Measurements from ENCODE around the gene AKNA. TPM values are rescaled to one million over a fixed set of nuclear protein-coding genes. Genes with fewer than 3 reads are reported as not detected.

AKNA gene
- polyA plus RNA-seq, 1 experiment: 7.0 TPM

GRCh38 chr9:114285166-114285867 lies 102.5 kb downstream of the AKNA start:
- Histone ChIP-seq H3K9me3 (ENCODE audit: control insufficient read depth, insufficient read depth, low read length) (peaks cover 2% of the 10 kb centered on the region; the same call in 1 of the 2 replicates), H3K27me3 (ENCODE audit: control insufficient read depth, insufficient read depth, low read length) (no peaks in the 10 kb centered on the region), H3K27ac (ENCODE audit: low read depth, low read length) (peak overlapping the region; percentile 58), H3K4me3 (ENCODE audit: low read depth, low read length) (no peak overlapping the region)
- peak; percentile 29; the same call in 1 of the 2 replicates for TF ChIP-seq CTCF (IDR thresholded peaks at IDR 0.05; ENCODE audit: low read depth, low read length)
- CTCF ChIA-PET: interaction anchor here (1.2 to 16.9 kb wide), 4 partner anchors 99 to 203 kb away, joined by 3 to 348 read pairs (median 10); partner anchors contain the start of gene COL27A1
- DNase-seq (ENCODE audit: low read depth, low spot score): peak; percentile 78
- POLR2A ChIA-PET: interaction anchor here (0.6 to 1.1 kb wide), 2 partner anchors 8 to 19 kb away, joined by 3 to 4 read pairs; no protein-coding TSS in a partner anchor

DNA sequence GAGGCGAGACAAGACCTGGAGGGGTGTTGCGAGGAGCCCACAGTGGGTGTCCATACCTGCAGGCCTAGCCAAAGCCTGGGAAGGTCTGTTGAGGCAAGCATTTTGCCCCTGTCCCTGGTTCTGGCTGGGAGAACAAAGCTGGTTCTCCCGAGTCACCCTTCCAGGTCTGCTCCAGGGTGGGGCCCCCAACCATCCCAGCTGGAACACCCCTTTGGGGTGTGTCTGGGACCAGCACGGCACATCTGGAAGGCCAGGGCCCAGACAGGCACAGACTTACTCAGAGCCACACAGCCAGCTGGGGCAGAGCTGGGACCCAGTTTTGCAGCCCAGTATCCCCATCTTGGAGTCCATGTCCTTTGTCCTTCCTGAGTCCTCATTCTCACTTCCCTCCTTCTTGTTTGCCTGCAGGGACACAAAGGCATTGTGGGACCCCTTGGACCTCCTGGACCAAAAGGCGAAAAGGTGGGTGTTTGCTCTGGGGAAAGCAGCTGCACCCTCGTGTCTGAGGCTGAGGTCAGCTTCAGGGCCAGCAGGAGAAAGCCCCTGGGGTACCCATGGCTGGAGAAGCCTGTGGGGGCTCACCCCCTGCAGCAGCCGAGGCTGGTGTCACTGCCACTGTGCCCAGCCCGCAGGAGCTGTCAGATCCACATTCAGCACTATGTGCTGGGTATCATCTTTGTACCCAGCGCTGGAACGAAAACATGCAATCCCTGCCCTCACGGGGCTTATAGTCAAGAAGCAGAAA lies 103.3 kb downstream of the AKNA start:
- H3K27ac ChIP-seq (ENCODE audit: low read depth, low read length): peak overlapping the region; percentile 43
- H3K9me3 ChIP-seq (ENCODE audit: control insufficient read depth, insufficient read depth, low read length): peaks cover 2% of the 10 kb centered on the region; the same call in 1 of the 2 replicates
- ChIA-PET POLR2A (interaction anchor here (0.6 kb wide), 1 partner anchor 20 kb away, joined by 4 read pairs; no protein-coding TSS in a partner anchor), CTCF (interaction anchor here (1.2 to 16.9 kb wide), 3 partner anchors 98 to 202 kb away, joined by 3 to 348 read pairs (median 16); no protein-coding TSS in a partner anchor)
- H3K27me3 ChIP-seq (ENCODE audit: control insufficient read depth, insufficient read depth, low read length): no peaks in the 10 kb centered on the region
- TF ChIP-seq CTCF (IDR thresholded peaks at IDR 0.05; ENCODE audit: low read depth, low read length): no peak
- DNase-seq (ENCODE audit: low read depth, low spot score): no peak
- H3K4me3 ChIP-seq (ENCODE audit: low read depth, low read length): no peak overlapping the region

Other genes starting within 250 kb of the AKNA start
- gene COL27A1, start 232.4 kb downstream of the AKNA start, polyA plus RNA-seq (2011; rRNA removed): 8.5 and 10.0 TPM in 2 replicates
- gene ORM1, start 64.9 kb downstream of the AKNA start, polyA plus RNA-seq (2011; rRNA removed): 0.17 TPM in 1 of 2 replicates, not detected in the other
- gene ORM2, start 58.1 kb downstream of the AKNA start, polyA plus RNA-seq (2011; rRNA removed): not detected in 2 replicates
- gene WHRN, start 117.5 kb upstream of the AKNA start, polyA plus RNA-seq (2011; rRNA removed): 1.1 and 1.2 TPM in 2 replicates
- gene ATP6V1G1, start 199.8 kb upstream of the AKNA start, polyA plus RNA-seq (2011; rRNA removed): 118 and 138 TPM in 2 replicates
- gene TMEM268, start 223.3 kb upstream of the AKNA start, polyA plus RNA-seq (2011; rRNA removed): 15.1 and 16.1 TPM in 2 replicates

All from AG04450 (cell line).